AG04449 (cell line): ENCODE measurements around the gene FCN1.

Experiments
- CTCF ChIA-PET: fragments of 350-600 bp; formaldehyde crosslinking; extraction: SDS; loops from one replicate; lab custom pipeline; 2021; ENCODE audit warnings: antibody characterized with exemption; lab: Yijun Ruan, JAX
- POLR2A ChIA-PET: fragments of 400-600, 350-600 bp; formaldehyde crosslinking; extraction: SDS; loops from one replicate; lab custom pipeline; 2020; ENCODE audit warnings: antibody characterized with exemption, inconsistent platforms; lab: Yijun Ruan, JAX
- DNase-seq: peaks from one replicate; pipeline ENCODE4 v3.0.0-alpha.2; 2010; ENCODE audit warnings: low read depth, low spot score
- H3K4me3 ChIP-seq: 2 replicates; pipeline ENCODE4 v1.5.1; 2011; ENCODE audit warnings: low read depth, mild to moderate bottlenecking, control low read depth, low read length
- CTCF ChIP-seq: IDR thresholded peaks from one replicate; pipeline ENCODE4 v1.5.1; 2011; ENCODE audit warnings: mild to moderate bottlenecking, moderate library complexity, low read length, control low read depth, inconsistent platforms; ENCODE audit not compliant: insufficient read depth; ENCODE audit errors: missing control alignments

The FCN1 gene

DNA sequence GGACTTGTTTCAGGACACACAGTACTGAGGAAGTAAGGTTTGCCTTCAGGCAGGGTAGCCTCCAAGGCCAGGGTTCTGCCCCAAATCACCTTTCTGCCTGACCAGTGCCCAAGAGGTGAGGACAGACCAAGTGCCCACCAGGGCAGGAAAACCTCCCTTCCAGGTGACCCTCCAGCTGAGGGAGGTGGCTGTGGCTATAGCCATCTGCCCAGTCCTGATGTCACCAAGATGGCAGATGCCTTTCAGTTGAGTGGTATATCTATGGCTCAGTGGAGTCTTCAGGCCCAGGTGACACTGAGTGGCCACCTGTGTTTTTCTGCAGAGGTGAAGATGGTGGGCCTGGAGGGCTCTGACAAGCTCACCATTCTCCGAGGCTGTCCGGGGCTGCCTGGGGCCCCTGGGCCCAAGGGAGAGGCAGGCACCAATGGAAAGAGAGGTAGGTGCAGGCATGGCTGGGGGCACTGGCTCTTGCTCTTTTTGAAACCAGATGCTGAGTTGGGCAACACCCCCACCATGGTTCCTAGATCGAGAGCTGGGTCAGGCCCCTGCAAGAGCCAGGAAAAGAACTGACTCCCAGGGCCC is 35.4 kb downstream of the FCN1 start:
- ChIA-PET POLR2A (no interaction called here), CTCF (no interaction called here)
- no peak for TF ChIP-seq CTCF
- no peak overlapping the region for H3K4me3 ChIP-seq
- no peak for DNase-seq

- CTCF ChIA-PET = no interaction called here
- TF ChIP-seq CTCF = no peak
- H3K4me3 ChIP-seq = no peak overlapping the region
Measured at GRCh38 chr9:134881313-134881670, 36.4 kb downstream of the FCN1 start.

GRCh38 chr9:134880484-134881312 is 37.0 kb downstream of the FCN1 start, which contains the start of gene FCN2:
TSS of gene FCN2 (plus strand) at chr9:134880810. CDS start at chr9:134880822, 12 bp downstream.
- no peak for TF ChIP-seq CTCF
- no peak within 1 kb of the TSS for H3K4me3 ChIP-seq
- CTCF ChIA-PET = no interaction called here
- DNase-seq = no peak
- POLR2A ChIA-PET = no interaction called here

More at GRCh38 chr9:134881313-134881670, 36.4 kb downstream of the FCN1 start:
- DNase-seq = no peak
- POLR2A ChIA-PET = no interaction called here

DNA sequence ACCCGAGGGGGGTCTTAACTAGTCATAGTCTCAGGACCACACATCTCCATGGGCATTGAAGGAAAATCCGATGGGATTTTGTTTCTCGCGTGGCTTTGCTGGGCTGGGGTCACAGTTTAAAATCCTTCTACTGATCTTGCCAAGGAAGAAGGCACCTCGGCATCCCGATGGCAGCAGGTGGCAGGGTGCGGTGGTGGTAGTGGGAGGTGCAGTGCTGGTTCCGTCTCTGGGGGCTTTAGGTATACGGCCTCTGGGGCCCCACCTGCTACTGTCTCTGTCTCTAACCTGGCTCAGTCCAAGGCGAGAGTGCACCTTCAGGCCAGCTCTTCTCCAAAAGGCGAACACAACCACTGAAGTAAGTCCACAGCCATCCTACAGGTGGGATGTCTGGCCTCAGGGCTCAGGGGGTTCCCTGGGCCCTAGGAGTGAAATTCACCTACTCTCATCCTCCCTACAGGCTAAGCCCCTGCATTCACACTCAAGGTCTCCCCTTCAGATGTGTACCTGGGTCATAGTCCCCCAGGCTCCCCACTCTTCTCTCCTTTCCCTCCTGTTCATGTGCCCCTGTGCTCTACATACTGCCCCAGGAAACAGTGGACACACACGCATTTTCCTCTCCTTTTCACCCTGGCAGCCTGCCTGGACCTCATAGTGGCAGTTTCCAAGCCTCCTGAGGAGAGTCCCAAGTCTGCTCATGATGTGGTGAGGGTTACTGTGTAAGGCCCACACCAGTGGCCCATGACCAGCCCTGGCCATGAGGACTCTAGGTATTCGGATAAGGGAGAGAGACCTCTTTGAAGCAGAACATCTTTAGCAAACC is 37.8 kb downstream of the FCN1 start:
- ChIA-PET POLR2A (no interaction called here), CTCF (no interaction called here)
- no peak for TF ChIP-seq CTCF
- DNase-seq = no peak
- no peak overlapping the region for H3K4me3 ChIP-seq

GRCh38 chr9:134877541-134877940 is 40.2 kb downstream of the FCN1 start:
- no peak overlapping the region for H3K4me3 ChIP-seq
- CTCF ChIA-PET = no interaction called here
- no peak for DNase-seq
- POLR2A ChIA-PET = no interaction called here
- TF ChIP-seq CTCF = no peak

GRCh38 chr9:134875371-134875770 is 42.3 kb downstream of the FCN1 start:
- no peak for DNase-seq
- ChIA-PET CTCF (no interaction called here), POLR2A (no interaction called here)
- H3K4me3 ChIP-seq = no peak overlapping the region
- TF ChIP-seq CTCF = no peak
